DND-41 (cell line): Measurements from ENCODE around the gene CD2AP.
A peak's percentile ranks its signal among the peaks of the same experiment; 100 is the strongest.

Source experiments
- ATAC-seq: fragments of 200-7000 bp; cut with Tn5 transposase; 3 replicates; pipeline ENCODE4 v1.9.1; 2021; ENCODE audit warnings: low read depth; ENCODE audit not compliant: insufficient read depth
- DNase-seq: peaks from one replicate; pipeline ENCODE4 v3.0.0-alpha.2; 2020
- H2AFZ ChIP-seq: 2 replicates; pipeline ENCODE4 v1.6.0; 2012; ENCODE audit warnings: low read depth, low read length
- H3K27ac ChIP-seq: 2 replicates; pipeline ENCODE4 v1.5.1; 2012; ENCODE audit warnings: low read length, inconsistent platforms
- H3K27me3 ChIP-seq: fragments of 200-600 bp; sonication (generic); 2 replicates; pipeline ENCODE4 v1.6.0; 2012; ENCODE audit warnings: low read length, mild to moderate bottlenecking, inconsistent platforms; ENCODE audit not compliant: insufficient read depth, poor library complexity
- H3K36me3 ChIP-seq: 2 replicates; pipeline ENCODE4 v1.5.1; 2012; ENCODE audit warnings: low read length, inconsistent platforms; ENCODE audit not compliant: insufficient read depth
- H3K4me1 ChIP-seq: 2 replicates; pipeline ENCODE4 v1.5.1; 2012; ENCODE audit warnings: mild to moderate bottlenecking, low read length; ENCODE audit not compliant: insufficient read depth
- H3K4me2 ChIP-seq: 2 replicates; pipeline ENCODE4 v1.6.0; 2012; ENCODE audit warnings: mild to moderate bottlenecking, moderate library complexity, low read length, inconsistent platforms; ENCODE audit not compliant: insufficient read depth
- H3K4me3 ChIP-seq, 2 experiments: fragments of 200-600 bp in 1 of 2; shearing (Covaris generic) in 1 of 2; 2 replicates each; pipeline ENCODE4 v1.5.1; 2012 to 2016; ENCODE audit warnings: inconsistent platforms in 2 of 2, low read length in 2 of 2, mild to moderate bottlenecking in 2 of 2, low read depth in 1 of 2, moderate library complexity in 1 of 2
- H3K79me2 ChIP-seq: 2 replicates; pipeline ENCODE4 v1.6.0; 2012; ENCODE audit warnings: low read length, inconsistent platforms; ENCODE audit not compliant: insufficient read depth
- H3K9ac ChIP-seq: 2 replicates; pipeline ENCODE4 v1.6.0; 2012; ENCODE audit warnings: low read depth, mild to moderate bottlenecking, inconsistent platforms, low read length, moderate library complexity
- H3K9me3 ChIP-seq: 2 replicates; pipeline ENCODE4 v1.5.1; 2012; ENCODE audit warnings: low read length, moderate library complexity, mild to moderate bottlenecking, inconsistent platforms; ENCODE audit not compliant: insufficient read depth, severe bottlenecking
- H4K20me1 ChIP-seq: 2 replicates; pipeline ENCODE4 v1.6.0; 2012; ENCODE audit warnings: low read length; ENCODE audit not compliant: insufficient read depth
- EZH2 ChIP-seq: IDR thresholded peaks from 3 replicates; pipeline ENCODE4 v1.6.1; 2012; ENCODE audit warnings: borderline replicate concordance, low read depth, mild to moderate bottlenecking, moderate library complexity, low read length, inconsistent platforms; ENCODE audit not compliant: severe bottlenecking
- TF ChIP-seq, protein P1 (sequence below): IDR thresholded peaks from 2 replicates; pipeline ENCODE4 v1.5.1; 2012; ENCODE audit warnings: borderline replicate concordance, low read length, moderate library complexity, mild to moderate bottlenecking; ENCODE audit not compliant: poor library complexity, severe bottlenecking; ENCODE audit errors: extremely low read depth

Gene CD2AP

DNA sequence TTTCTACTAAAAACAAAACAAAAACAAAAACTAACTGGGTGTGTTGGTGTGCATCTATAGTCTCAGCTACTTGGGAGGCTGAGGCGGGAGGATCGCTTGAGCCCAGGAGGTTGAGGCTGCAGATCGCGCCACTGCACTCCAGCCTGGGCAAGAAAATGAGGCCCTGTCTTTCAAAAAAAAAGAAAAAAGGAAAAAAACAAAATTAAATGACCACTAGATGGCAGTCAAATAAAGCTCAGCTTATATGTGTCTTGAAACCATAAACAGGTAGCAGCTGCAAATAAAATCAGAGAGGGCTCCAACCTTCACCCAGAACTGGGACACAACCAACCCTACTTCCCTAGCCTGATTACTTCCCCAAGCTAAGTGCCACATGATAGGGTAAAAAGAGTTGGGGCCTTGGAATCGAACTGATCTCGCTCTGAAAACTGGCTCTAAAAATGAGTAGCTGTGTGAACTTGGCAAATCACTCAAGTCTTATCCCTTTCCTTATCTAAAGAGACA, 153.7 kb downstream of the CD2AP start:
- H2AFZ ChIP-seq, result no peak overlapping the region
- H3K79me2 ChIP-seq, result no peaks in the 10 kb centered on the region
- H3K9ac ChIP-seq, result no peak overlapping the region
- no peaks in the 10 kb centered on the region for H4K20me1 ChIP-seq
- 0 out of 2 replicates have a peak, but pooled peaks cover 5% of the 10 kb centered on the region for H3K4me1 ChIP-seq
- no peak overlapping the region for H3K4me3 ChIP-seq
- H3K9me3 ChIP-seq, result no peaks in the 10 kb centered on the region
- no peak overlapping the region for H3K27ac ChIP-seq
- peak; percentile 73 for ATAC-seq
- no peaks in the 10 kb centered on the region for H3K36me3 ChIP-seq
- TF ChIP-seq EZH2, result no peak
- TF ChIP-seq, protein P1, sequence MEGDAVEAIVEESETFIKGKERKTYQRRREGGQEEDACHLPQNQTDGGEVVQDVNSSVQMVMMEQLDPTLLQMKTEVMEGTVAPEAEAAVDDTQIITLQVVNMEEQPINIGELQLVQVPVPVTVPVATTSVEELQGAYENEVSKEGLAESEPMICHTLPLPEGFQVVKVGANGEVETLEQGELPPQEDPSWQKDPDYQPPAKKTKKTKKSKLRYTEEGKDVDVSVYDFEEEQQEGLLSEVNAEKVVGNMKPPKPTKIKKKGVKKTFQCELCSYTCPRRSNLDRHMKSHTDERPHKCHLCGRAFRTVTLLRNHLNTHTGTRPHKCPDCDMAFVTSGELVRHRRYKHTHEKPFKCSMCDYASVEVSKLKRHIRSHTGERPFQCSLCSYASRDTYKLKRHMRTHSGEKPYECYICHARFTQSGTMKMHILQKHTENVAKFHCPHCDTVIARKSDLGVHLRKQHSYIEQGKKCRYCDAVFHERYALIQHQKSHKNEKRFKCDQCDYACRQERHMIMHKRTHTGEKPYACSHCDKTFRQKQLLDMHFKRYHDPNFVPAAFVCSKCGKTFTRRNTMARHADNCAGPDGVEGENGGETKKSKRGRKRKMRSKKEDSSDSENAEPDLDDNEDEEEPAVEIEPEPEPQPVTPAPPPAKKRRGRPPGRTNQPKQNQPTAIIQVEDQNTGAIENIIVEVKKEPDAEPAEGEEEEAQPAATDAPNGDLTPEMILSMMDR, result peak; percentile 65
- no peaks in the 10 kb centered on the region for H3K27me3 ChIP-seq
- H3K4me2 ChIP-seq, result no peak overlapping the region
- DNase-seq, result peak; percentile 16

DNA sequence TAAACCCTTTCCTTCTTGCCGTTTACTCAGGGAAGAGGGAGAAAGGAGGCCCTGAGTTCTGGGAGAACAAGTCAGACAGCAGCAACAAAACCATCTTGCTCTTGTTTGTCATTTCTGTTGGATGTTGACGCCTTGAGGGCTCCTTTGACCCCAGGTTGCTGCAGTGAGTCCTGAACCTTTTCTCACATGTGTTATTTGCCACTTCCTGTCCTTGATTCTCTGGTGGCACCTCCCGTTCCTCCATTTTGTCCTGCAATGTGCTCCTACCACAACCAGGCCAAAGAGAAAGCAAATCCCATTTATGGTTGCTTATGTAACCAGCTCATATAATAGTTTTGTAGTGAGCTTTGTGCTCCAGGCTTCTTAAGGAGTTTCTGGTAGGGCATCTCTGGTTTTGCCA, 154.2 kb downstream of the CD2AP start:
- no peaks in the 10 kb centered on the region for H3K79me2 ChIP-seq
- no peaks in the 10 kb centered on the region for H3K27me3 ChIP-seq
- no peak overlapping the region for H2AFZ ChIP-seq
- peak; percentile 12 for DNase-seq
- H3K4me3 ChIP-seq, result no peak overlapping the region
- ATAC-seq, result no peak
- TF ChIP-seq, protein P1, result no peak
- TF ChIP-seq EZH2, result no peak
- H3K36me3 ChIP-seq, result no peaks in the 10 kb centered on the region
- H4K20me1 ChIP-seq, result no peaks in the 10 kb centered on the region
- H3K4me2 ChIP-seq, result no peak overlapping the region
- no peaks in the 10 kb centered on the region for H3K9me3 ChIP-seq
- H3K27ac ChIP-seq, result no peak overlapping the region
- H3K4me1 ChIP-seq, result 0 out of 2 replicates have a peak, but pooled peaks cover 5% of the 10 kb centered on the region
- H3K9ac ChIP-seq, result no peak overlapping the region

DNA sequence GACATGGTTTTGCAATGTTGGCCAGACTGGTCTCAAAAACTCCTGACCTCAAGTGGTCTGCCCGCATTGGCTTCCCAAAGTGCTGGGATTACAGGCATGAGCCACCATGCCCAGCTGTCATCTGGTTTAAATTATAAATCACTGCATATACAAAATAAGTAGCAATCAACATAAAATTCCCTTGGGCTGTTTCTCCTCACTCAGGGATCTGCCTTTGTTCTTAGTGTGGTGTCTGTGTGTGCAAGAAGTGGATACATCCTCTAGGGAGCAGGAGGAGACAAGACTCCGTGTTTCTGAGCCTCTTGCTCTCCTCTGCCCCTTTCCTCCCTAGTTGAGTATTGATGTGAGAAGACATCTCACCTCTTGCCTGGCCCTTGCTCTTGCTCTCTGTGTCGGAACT, 155.6 kb downstream of the CD2AP start:
- Histone ChIP-seq H3K4me3 (no peak overlapping the region), H3K27ac (no peak overlapping the region), H2AFZ (no peak overlapping the region), H4K20me1 (no peaks in the 10 kb centered on the region), H3K4me2 (no peak overlapping the region), H3K9me3 (no peaks in the 10 kb centered on the region), H3K4me1 (0 out of 2 replicates have a peak, but pooled peaks cover 5% of the 10 kb centered on the region), H3K27me3 (no peaks in the 10 kb centered on the region), H3K36me3 (no peaks in the 10 kb centered on the region), H3K79me2 (no peaks in the 10 kb centered on the region), H3K9ac (no peak overlapping the region)
- no peak for ATAC-seq
- TF ChIP-seq, protein P1, result no peak
- no peak for TF ChIP-seq EZH2
- no peak for DNase-seq
